Ectodermal cell (in vitro differentiated cells): ENCODE measurements around the gene NXPH4.

ENCODE experiments used
- H3K27ac ChIP-seq: 2 replicates; pipeline ENCODE4 v1.7.0; 2013; ENCODE audit warnings: mild to moderate bottlenecking, low read depth, low read length; ENCODE audit not compliant: insufficient read depth, poor library complexity, severe bottlenecking
- H3K27me3 ChIP-seq: 2 replicates; pipeline ENCODE4 v1.7.0; 2013; ENCODE audit warnings: mild to moderate bottlenecking, low read length; ENCODE audit not compliant: insufficient read depth, control insufficient read depth, poor library complexity, severe bottlenecking
- H3K36me3 ChIP-seq: one replicate; pipeline ENCODE4 v1.7.0; 2013; ENCODE audit warnings: low read length; ENCODE audit not compliant: control insufficient read depth, insufficient read depth
- H3K4me1 ChIP-seq: one replicate; pipeline ENCODE4 v1.7.0; 2013; ENCODE audit warnings: low read length; ENCODE audit not compliant: control insufficient read depth, insufficient read depth
- H3K4me3 ChIP-seq: 2 replicates; pipeline ENCODE4 v1.7.0; 2013; ENCODE audit warnings: low read depth, low read length, control low read depth; ENCODE audit not compliant: insufficient read depth
- H3K9me3 ChIP-seq: 2 replicates; pipeline ENCODE4 v1.7.0; 2013; ENCODE audit warnings: mild to moderate bottlenecking, low read length, moderate library complexity; ENCODE audit not compliant: control insufficient read depth
- WGBS, 2 experiments: methylation state at CpG; one replicate each; pipeline ENCODE4 v1.1.7; 2013; ENCODE audit warnings: missing lambda C conversion rate in 2 of 2; 5-methylcytosine and 5-hydroxymethylcytosine counted together

The NXPH4 gene

GRCh38 chr12:57193706-57194245 is 22.8 kb upstream of the NXPH4 start:
- 89 to 90% methylated on average over 19 of the region's 19 CpGs for WGBS, 2 experiments
- Histone ChIP-seq H3K4me1 (no peaks in the 10 kb centered on the region), H3K27me3 (no peaks in the 10 kb centered on the region), H3K9me3 (no peaks in the 10 kb centered on the region), H3K4me3 (no peak overlapping the region), H3K27ac (no peak overlapping the region), H3K36me3 (peaks cover 64% of the 10 kb centered on the region)

- no peak overlapping the region for H3K4me3 ChIP-seq
- no peaks in the 10 kb centered on the region for H3K9me3 ChIP-seq
- H3K36me3 ChIP-seq: peaks cover 68% of the 10 kb centered on the region
- no peaks in the 10 kb centered on the region for H3K4me1 ChIP-seq
- H3K27ac ChIP-seq: no peak overlapping the region
- H3K27me3 ChIP-seq: no peaks in the 10 kb centered on the region
- 94 to 96% methylated on average over 18 of the region's 18 CpGs for WGBS, 2 experiments
These were observed 22.3 kb upstream of the NXPH4 start for GRCh38 chr12:57194253-57194652.

- Histone ChIP-seq H3K27me3 (no peaks in the 10 kb centered on the region), H3K36me3 (peaks cover 68% of the 10 kb centered on the region), H3K4me3 (no peak overlapping the region), H3K4me1 (no peaks in the 10 kb centered on the region), H3K27ac (no peak overlapping the region), H3K9me3 (no peaks in the 10 kb centered on the region)
- 94 to 95% methylated on average over 19 of the region's 19 CpGs for WGBS, 2 experiments
These were observed 21.4 kb upstream of the NXPH4 start for GRCh38 chr12:57195186-57195585.

GRCh38 chr12:57195611-57196371 is 20.8 kb upstream of the NXPH4 start:
- H3K4me3 ChIP-seq: no peak overlapping the region
- H3K27me3 ChIP-seq: no peaks in the 10 kb centered on the region
- no peaks in the 10 kb centered on the region for H3K4me1 ChIP-seq
- WGBS, 2 experiments: 92 to 93% methylated on average over 34 of the region's 34 CpGs
- no peaks in the 10 kb centered on the region for H3K9me3 ChIP-seq
- H3K27ac ChIP-seq: no peak overlapping the region
- H3K36me3 ChIP-seq: peaks cover 67% of the 10 kb centered on the region

GRCh38 chr12:57196439-57196838 is 20.2 kb upstream of the NXPH4 start:
- no peak overlapping the region for H3K4me3 ChIP-seq
- H3K27me3 ChIP-seq: no peaks in the 10 kb centered on the region
- peaks cover 62% of the 10 kb centered on the region for H3K36me3 ChIP-seq
- H3K27ac ChIP-seq: no peak overlapping the region
- H3K4me1 ChIP-seq: no peaks in the 10 kb centered on the region
- H3K9me3 ChIP-seq: no peaks in the 10 kb centered on the region
- WGBS, 2 experiments: 92 to 95% methylated on average over 4 of the region's 4 CpGs

GRCh38 chr12:57196956-57197355 is 19.6 kb upstream of the NXPH4 start:
- H3K27me3 ChIP-seq: no peaks in the 10 kb centered on the region
- H3K36me3 ChIP-seq: peaks cover 62% of the 10 kb centered on the region
- 97% methylated on average over 22 of the region's 22 CpGs for WGBS, 2 experiments
- H3K27ac ChIP-seq: no peak overlapping the region
- H3K9me3 ChIP-seq: no peaks in the 10 kb centered on the region
- no peaks in the 10 kb centered on the region for H3K4me1 ChIP-seq
- H3K4me3 ChIP-seq: no peak overlapping the region

GRCh38 chr12:57198329-57198728 is 18.3 kb upstream of the NXPH4 start:
- 95 to 97% methylated on average over 17 of the region's 17 CpGs for WGBS, 2 experiments
- no peak overlapping the region for H3K27ac ChIP-seq
- H3K27me3 ChIP-seq: no peaks in the 10 kb centered on the region
- peaks cover 61% of the 10 kb centered on the region for H3K36me3 ChIP-seq
- H3K9me3 ChIP-seq: no peaks in the 10 kb centered on the region
- H3K4me1 ChIP-seq: no peaks in the 10 kb centered on the region
- H3K4me3 ChIP-seq: no peak overlapping the region

- Histone ChIP-seq H3K4me3 (no peak overlapping the region), H3K9me3 (no peaks in the 10 kb centered on the region), H3K27ac (no peak overlapping the region), H3K36me3 (peaks cover 59% of the 10 kb centered on the region), H3K4me1 (no peaks in the 10 kb centered on the region), H3K27me3 (no peaks in the 10 kb centered on the region)
- WGBS, 2 experiments: 90 to 91% methylated on average over 15 of the region's 15 CpGs
These were observed 17.4 kb upstream of the NXPH4 start for GRCh38 chr12:57199191-57199590.

GRCh38 chr12:57200497-57200896 is 16.1 kb upstream of the NXPH4 start:
- 95 to 96% methylated on average over 15 of the region's 15 CpGs for WGBS, 2 experiments
- H3K27ac ChIP-seq: no peak overlapping the region
- no peaks in the 10 kb centered on the region for H3K9me3 ChIP-seq
- no peaks in the 10 kb centered on the region for H3K4me1 ChIP-seq
- no peaks in the 10 kb centered on the region for H3K27me3 ChIP-seq
- no peak overlapping the region for H3K4me3 ChIP-seq
- peaks cover 49% of the 10 kb centered on the region for H3K36me3 ChIP-seq

- Histone ChIP-seq H3K36me3 (peaks cover 49% of the 10 kb centered on the region), H3K27me3 (no peaks in the 10 kb centered on the region), H3K4me3 (no peak overlapping the region), H3K4me1 (no peaks in the 10 kb centered on the region), H3K27ac (no peak overlapping the region), H3K9me3 (no peaks in the 10 kb centered on the region)
- 95 to 97% methylated on average over 8 of the region's 8 CpGs for WGBS, 2 experiments
These were observed 15.4 kb upstream of the NXPH4 start for GRCh38 chr12:57201219-57201618.
